ENCODE measurements around the gene DENND2C.

The DENND2C gene

DNA sequence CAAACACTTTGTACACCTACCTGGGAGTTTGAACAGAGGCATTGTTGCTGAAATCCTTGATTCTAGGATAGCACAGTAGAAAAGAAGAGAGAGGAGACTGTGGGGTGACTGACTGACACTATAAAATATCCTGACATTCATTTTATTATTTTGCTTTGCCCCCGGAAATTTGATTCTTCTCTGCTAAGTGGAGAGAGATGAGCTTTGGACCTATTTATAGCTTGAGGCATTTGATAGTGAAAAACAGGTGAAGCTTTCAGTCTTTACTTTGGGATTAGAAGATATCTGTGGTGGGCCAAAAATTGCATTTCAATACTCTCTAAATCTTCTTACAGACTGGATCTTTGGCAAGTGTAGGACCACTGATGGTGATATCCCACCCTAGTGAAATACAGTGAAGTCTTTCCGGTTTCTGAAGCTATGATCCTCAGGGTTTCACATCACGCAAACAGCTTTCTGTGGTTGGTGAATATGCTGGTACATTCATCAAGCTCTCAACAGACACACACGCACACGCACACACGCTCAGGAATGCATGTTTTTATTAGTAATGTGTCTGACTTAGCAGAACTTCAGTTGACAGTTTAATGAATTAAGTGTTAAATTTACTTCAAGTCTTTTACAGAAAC lies 25.7 kb upstream of the DENND2C start, which contains the start of gene AMPD1:
TSS of gene AMPD1 (minus strand) at position 117 of the 629 bp plus-strand sequence. CDS start at position 42, 75 bp downstream.
- Histone ChIP-seq H3K36me3 (ENCODE audit: insufficient read depth, insufficient read length, low read length) (no peaks in the 10 kb centered on the region), H3K9ac (ENCODE audit: insufficient read length, low read depth) (no peak within 1 kb of the TSS), H3K27me3 (ENCODE audit: insufficient read depth, insufficient read length) (no peaks in the 10 kb centered on the region), H3K9me3 (ENCODE audit: insufficient read depth, low read length) (no peaks in the 10 kb centered on the region), H3K4me1 (ENCODE audit: insufficient read depth, insufficient read length) (no peaks in the 10 kb centered on the region), H3K4me3 (ENCODE audit: insufficient read length, low read depth) (no peak within 1 kb of the TSS)
- no peak for DNase-seq (ENCODE audit: low read depth, low spot score)
- TF ChIP-seq SUZ12 (IDR thresholded peaks at IDR 0.05; ENCODE audit: extremely low read depth, insufficient read depth, insufficient read length) (no peak), ZNF274 (IDR thresholded peaks at IDR 0.05; ENCODE audit: low read depth, low read length) (no peak), YY1 (IDR thresholded peaks at IDR 0.05; ENCODE audit: insufficient read depth, insufficient read length) (no peak)

DNA sequence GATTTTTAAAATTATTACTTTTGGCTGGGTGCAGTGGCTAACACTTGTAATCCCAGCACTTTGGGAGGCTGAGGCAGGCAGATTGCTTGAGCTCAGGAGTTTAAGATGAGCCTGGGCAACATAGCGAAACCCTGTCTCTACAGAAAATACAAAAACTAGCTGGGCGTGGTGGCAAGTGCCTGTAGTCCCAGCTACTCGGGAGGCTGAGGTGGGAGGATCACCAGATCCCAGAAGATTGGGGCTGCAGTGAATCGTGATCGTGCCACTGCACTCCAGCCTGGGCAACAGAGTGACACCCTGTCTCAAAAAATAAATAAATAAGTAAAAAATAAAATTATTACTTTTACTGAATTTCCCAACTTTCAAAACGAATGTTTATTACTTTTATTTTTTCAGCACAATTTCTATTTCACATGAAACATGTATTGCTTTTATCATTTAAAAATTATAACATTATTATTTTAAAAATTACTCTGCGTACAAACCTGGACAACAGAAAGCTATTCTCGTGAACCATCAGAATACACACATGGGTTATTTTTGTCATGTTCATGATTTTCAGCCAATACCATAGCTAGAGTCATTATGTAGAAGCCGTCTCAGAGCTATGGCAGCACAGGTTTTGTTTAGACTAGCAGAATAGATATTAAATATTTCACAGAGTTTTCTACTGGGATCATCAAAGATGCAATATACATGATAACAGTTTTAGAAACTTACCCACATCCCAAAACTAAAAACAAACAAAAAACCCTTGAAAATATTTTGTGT lies 24.9 kb upstream of the DENND2C start:
- TF ChIP-seq SUZ12 (IDR thresholded peaks at IDR 0.05; ENCODE audit: extremely low read depth, insufficient read depth, insufficient read length) (no peak), ZNF274 (IDR thresholded peaks at IDR 0.05; ENCODE audit: low read depth, low read length) (no peak), YY1 (IDR thresholded peaks at IDR 0.05; ENCODE audit: insufficient read depth, insufficient read length) (no peak)
- Histone ChIP-seq H3K9ac (ENCODE audit: insufficient read length, low read depth) (no peak overlapping the region), H3K36me3 (ENCODE audit: insufficient read depth, insufficient read length, low read length) (no peaks in the 10 kb centered on the region), H3K4me3 (ENCODE audit: insufficient read length, low read depth) (no peak overlapping the region), H3K9me3 (ENCODE audit: insufficient read depth, low read length) (no peaks in the 10 kb centered on the region), H3K27me3 (ENCODE audit: insufficient read depth, insufficient read length) (no peaks in the 10 kb centered on the region), H3K4me1 (ENCODE audit: insufficient read depth, insufficient read length) (no peaks in the 10 kb centered on the region)
- no peak for DNase-seq (ENCODE audit: low read depth, low spot score)

DNA sequence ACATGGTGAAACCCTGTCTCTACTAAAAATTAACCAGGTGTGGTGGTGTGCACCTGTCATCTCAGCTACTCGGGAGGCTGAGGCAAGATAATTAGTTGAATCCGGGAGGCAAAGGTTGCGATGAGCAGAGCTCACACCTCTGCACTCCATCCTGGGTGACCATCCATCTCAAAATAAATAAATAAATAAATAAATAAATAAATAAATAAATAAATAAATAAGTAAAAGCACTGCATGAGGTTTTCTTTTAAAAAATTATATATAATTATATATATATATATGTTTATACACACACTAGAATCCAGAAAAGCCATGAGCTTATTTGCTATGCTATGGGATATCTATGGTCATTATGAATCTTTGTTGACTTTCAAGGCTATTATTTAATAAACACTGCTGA lies 23.1 kb upstream of the DENND2C start:
- no peaks in the 10 kb centered on the region for H3K9me3 ChIP-seq (ENCODE audit: insufficient read depth, low read length)
- no peaks in the 10 kb centered on the region for H3K27me3 ChIP-seq (ENCODE audit: insufficient read depth, insufficient read length)
- TF ChIP-seq ZNF274 (IDR thresholded peaks at IDR 0.05; ENCODE audit: low read depth, low read length) = no peak
- TF ChIP-seq YY1 (IDR thresholded peaks at IDR 0.05; ENCODE audit: insufficient read depth, insufficient read length) = no peak
- TF ChIP-seq SUZ12 (IDR thresholded peaks at IDR 0.05; ENCODE audit: extremely low read depth, insufficient read depth, insufficient read length) = no peak
- H3K36me3 ChIP-seq (ENCODE audit: insufficient read depth, insufficient read length, low read length) = no peaks in the 10 kb centered on the region
- H3K4me1 ChIP-seq (ENCODE audit: insufficient read depth, insufficient read length) = no peaks in the 10 kb centered on the region
- DNase-seq (ENCODE audit: low read depth, low spot score) = no peak
- H3K4me3 ChIP-seq (ENCODE audit: insufficient read length, low read depth) = no peak overlapping the region
- no peak overlapping the region for H3K9ac ChIP-seq (ENCODE audit: insufficient read length, low read depth)

DNA sequence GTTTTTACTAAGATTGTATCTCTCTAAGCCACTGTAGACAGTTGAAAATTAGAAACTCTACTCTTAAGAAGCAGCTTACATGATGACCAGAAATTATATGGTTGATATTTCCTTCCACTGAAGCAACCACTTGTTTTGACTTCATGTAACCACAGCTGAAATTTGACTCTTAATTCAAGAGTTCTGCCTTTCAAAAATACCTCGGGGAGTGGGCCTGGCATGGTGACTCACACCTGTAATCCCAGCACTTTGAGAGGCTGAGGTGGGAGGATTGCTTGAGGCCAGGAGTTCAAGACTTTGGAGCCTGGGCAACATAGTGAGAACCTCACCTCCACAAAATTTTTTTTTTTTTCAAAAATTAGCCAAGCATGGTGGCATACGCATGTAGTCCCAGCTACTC lies 21.2 kb upstream of the DENND2C start:
- no peaks in the 10 kb centered on the region for H3K4me1 ChIP-seq (ENCODE audit: insufficient read depth, insufficient read length)
- TF ChIP-seq ZNF274 (IDR thresholded peaks at IDR 0.05; ENCODE audit: low read depth, low read length) = no peak
- no peak for TF ChIP-seq YY1 (IDR thresholded peaks at IDR 0.05; ENCODE audit: insufficient read depth, insufficient read length)
- no peak for TF ChIP-seq SUZ12 (IDR thresholded peaks at IDR 0.05; ENCODE audit: extremely low read depth, insufficient read depth, insufficient read length)
- no peaks in the 10 kb centered on the region for H3K27me3 ChIP-seq (ENCODE audit: insufficient read depth, insufficient read length)
- DNase-seq (ENCODE audit: low read depth, low spot score) = no peak
- no peaks in the 10 kb centered on the region for H3K9me3 ChIP-seq (ENCODE audit: insufficient read depth, low read length)
- no peak overlapping the region for H3K9ac ChIP-seq (ENCODE audit: insufficient read length, low read depth)
- no peak overlapping the region for H3K4me3 ChIP-seq (ENCODE audit: insufficient read length, low read depth)
- no peaks in the 10 kb centered on the region for H3K36me3 ChIP-seq (ENCODE audit: insufficient read depth, insufficient read length, low read length)

DNA sequence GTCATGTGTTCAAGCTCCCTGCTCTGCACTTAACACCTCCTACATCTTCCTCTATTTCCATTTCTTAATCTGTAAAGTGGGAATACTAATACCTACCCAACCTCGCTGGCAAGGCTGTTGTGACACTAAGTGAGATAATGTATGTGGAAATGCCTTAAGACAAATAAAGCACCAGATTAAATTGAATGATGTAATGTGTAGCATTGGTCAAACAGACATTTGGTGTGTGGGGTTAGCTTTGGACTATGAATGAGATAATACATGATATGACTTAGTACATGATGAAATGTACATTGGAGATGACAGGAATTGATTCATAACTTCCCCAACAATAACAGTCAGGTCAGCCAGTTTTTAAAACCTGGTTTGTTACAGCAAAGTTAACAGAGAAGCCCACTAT lies 20.3 kb upstream of the DENND2C start:
- no peak for TF ChIP-seq SUZ12 (IDR thresholded peaks at IDR 0.05; ENCODE audit: extremely low read depth, insufficient read depth, insufficient read length)
- TF ChIP-seq ZNF274 (IDR thresholded peaks at IDR 0.05; ENCODE audit: low read depth, low read length) = no peak
- no peak for TF ChIP-seq YY1 (IDR thresholded peaks at IDR 0.05; ENCODE audit: insufficient read depth, insufficient read length)
- DNase-seq (ENCODE audit: low read depth, low spot score) = no peak
- Histone ChIP-seq H3K36me3 (ENCODE audit: insufficient read depth, insufficient read length, low read length) (no peaks in the 10 kb centered on the region), H3K4me1 (ENCODE audit: insufficient read depth, insufficient read length) (no peaks in the 10 kb centered on the region), H3K9ac (ENCODE audit: insufficient read length, low read depth) (no peak overlapping the region), H3K4me3 (ENCODE audit: insufficient read length, low read depth) (no peak overlapping the region), H3K9me3 (ENCODE audit: insufficient read depth, low read length) (no peaks in the 10 kb centered on the region), H3K27me3 (ENCODE audit: insufficient read depth, insufficient read length) (no peaks in the 10 kb centered on the region)

DNA sequence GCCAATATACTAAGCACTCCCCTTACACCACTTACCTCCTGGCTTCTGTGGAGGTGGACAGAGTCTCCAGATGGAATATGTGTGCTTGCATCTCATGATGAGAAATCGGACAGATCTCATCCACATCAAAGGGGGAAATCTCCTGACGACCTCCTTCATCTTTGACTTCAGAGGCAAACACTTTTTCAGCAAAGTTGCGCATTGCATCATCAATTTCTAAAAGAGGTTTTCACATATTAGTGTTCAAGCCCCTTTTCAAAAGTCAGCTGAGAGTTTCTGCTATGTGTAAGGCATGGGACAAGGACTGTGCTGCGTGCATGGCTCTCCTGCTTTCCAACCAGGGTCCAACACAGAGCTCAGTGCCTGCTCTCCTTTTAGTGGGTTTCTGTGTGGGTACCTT lies 18.7 kb upstream of the DENND2C start:
- no peak for DNase-seq (ENCODE audit: low read depth, low spot score)
- no peak overlapping the region for H3K9ac ChIP-seq (ENCODE audit: insufficient read length, low read depth)
- no peaks in the 10 kb centered on the region for H3K4me1 ChIP-seq (ENCODE audit: insufficient read depth, insufficient read length)
- no peaks in the 10 kb centered on the region for H3K27me3 ChIP-seq (ENCODE audit: insufficient read depth, insufficient read length)
- TF ChIP-seq SUZ12 (IDR thresholded peaks at IDR 0.05; ENCODE audit: extremely low read depth, insufficient read depth, insufficient read length) (no peak), YY1 (IDR thresholded peaks at IDR 0.05; ENCODE audit: insufficient read depth, insufficient read length) (no peak), ZNF274 (IDR thresholded peaks at IDR 0.05; ENCODE audit: low read depth, low read length) (no peak)
- no peaks in the 10 kb centered on the region for H3K36me3 ChIP-seq (ENCODE audit: insufficient read depth, insufficient read length, low read length)
- H3K9me3 ChIP-seq (ENCODE audit: insufficient read depth, low read length) = no peaks in the 10 kb centered on the region
- no peak overlapping the region for H3K4me3 ChIP-seq (ENCODE audit: insufficient read length, low read depth)

DNA sequence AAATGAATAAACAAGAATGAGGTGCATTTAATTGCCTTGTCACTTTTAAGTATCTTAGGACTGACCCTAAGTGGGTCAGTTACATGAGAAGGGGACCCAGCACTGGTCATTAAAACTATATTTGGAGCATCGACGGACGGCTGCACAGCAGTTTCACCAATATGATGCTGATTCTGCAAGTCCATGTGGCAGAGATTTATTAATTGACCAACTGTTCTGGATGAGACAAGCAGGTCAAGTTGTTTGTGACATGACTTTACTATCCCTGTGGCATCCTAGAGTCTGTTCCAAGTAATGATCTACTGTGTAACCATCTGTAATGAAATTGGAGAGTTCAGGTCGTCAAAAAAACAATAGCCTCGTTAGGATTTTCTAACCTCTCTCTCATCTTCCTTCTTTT lies 16.0 kb upstream of the DENND2C start:
- Histone ChIP-seq H3K4me3 (ENCODE audit: insufficient read length, low read depth) (no peak overlapping the region), H3K4me1 (ENCODE audit: insufficient read depth, insufficient read length) (no peaks in the 10 kb centered on the region), H3K9ac (ENCODE audit: insufficient read length, low read depth) (no peak overlapping the region), H3K36me3 (ENCODE audit: insufficient read depth, insufficient read length, low read length) (no peaks in the 10 kb centered on the region), H3K27me3 (ENCODE audit: insufficient read depth, insufficient read length) (no peaks in the 10 kb centered on the region), H3K9me3 (ENCODE audit: insufficient read depth, low read length) (no peaks in the 10 kb centered on the region)
- DNase-seq (ENCODE audit: low read depth, low spot score) = no peak
- no peak for TF ChIP-seq YY1 (IDR thresholded peaks at IDR 0.05; ENCODE audit: insufficient read depth, insufficient read length)
- TF ChIP-seq SUZ12 (IDR thresholded peaks at IDR 0.05; ENCODE audit: extremely low read depth, insufficient read depth, insufficient read length) = no peak
- TF ChIP-seq ZNF274 (IDR thresholded peaks at IDR 0.05; ENCODE audit: low read depth, low read length) = no peak

Measured in NT2/D1 (cell line).